Medulla oblongata (tissue), 1 donor: ENCODE measurements around the gene FAM76B.

Experiments
- DNase-seq: peaks from one replicate; pipeline ENCODE4 v3.0.0-alpha.2; 2015; ENCODE audit errors: extremely low spot score

FAM76B gene

DNA sequence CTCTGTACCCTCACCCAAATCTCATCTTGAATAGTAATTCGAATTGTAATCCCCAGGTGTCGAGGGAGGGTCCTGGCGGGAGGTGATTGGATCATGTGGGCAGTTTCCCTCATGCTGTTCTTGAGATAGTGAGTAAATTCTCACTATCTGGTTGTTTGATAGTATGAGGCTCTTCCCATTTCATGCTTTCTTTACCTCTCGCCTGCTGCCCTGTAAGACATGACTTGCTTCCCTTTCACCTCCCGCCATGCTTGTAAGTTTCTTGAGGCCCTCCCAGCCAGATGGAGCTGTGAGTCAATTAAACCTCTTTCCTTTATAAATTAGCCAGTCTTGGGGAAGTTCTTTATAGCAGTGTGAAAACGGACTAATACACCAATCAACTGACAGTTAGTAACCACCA, 60.1 kb downstream of the FAM76B start:
- no peak for DNase-seq

DNA sequence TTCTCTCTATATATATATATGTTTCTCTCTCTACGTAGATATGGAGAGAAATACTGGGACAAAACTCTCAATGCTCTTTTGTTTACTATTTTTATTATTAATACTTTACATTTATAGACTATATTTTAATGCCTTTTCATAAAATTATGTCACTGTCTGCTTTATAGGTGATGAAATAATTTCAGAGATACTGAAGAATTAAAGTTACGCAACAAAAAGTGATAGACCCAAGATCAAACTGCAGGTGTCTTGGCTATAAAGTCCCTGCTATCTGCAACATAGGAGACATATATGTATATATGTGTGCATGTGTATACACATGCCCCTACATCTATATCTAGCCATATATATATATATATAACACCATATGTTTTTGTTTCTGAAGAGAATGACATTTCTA, 60.8 kb downstream of the FAM76B start:
- DNase-seq: no peak

DNA sequence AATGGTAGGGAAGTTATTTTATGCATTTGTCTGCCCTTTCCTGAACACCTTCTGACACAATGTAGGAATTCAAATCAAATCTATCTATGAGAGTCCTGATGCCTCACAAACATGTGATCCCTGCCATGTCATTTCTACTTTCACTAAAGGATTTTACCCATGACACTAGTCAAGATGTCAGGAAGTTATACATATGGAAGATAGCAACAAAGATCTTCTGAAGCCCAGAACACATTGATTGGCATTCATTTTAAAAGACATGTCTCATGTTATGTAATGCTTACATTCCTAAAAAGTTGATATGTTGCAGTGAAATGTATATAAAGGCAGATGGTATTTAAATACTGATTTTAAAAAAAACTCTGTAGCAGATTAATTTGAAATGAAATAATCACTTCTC, 61.5 kb downstream of the FAM76B start:
- no peak for DNase-seq

DNA sequence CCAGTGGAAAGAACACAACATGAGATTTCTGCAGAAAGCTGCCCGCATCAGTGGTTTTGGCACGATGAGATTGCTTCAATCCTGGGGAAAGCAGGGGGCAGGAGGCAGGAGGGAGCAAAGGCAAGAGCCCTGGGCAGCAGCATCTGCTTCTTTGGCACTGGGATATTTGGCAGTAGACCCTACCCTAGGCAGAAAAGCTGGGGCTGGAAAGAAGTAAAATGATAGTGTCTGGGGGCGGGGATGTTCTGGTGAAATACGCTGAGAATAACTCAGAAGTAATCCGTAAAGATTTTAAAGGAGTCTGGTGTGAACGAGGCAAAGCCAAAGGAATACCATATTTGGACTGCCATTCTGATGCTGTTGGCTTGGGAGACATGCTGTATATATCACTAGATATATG, 62.0 kb downstream of the FAM76B start:
- no peak for DNase-seq

DNA sequence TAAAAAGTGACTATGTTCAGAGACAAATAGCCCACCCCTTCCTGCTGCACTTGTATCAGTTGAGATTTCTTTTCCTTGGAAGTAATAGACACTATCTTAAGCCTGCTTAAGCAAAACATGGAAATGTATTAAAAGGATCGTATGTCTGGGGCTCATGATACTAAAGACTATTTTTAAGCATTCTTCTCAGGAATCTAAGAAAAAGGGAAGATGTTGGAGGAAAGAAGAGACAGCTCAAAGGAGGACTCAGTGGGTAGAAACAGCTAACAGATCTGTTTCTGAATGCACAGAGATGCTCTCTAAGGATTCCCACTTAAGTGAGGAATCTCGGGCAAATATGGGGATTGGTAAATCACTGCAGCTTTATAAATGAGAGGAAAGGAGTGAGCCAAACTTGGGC, 62.5 kb downstream of the FAM76B start:
- no peak for DNase-seq

DNA sequence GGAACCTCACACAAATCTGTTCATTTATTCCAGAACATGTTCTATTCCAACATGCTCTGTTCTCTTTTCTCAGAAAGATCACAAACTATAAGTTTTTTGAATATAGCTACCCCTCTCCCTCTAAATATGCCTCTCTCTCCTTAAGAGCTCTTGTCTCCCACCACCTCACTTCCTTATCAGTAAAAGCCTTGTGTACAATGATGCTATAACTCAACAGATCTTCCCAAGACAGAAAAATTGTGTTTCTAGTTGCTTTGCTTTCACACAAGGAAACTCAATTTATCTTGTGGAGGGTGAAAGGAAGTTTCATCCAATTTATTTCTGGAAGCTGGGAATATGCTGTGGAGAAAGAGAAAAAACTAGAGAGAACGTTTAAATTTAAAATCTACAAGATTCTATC, 64.4 kb downstream of the FAM76B start:
- DNase-seq: no peak

DNA sequence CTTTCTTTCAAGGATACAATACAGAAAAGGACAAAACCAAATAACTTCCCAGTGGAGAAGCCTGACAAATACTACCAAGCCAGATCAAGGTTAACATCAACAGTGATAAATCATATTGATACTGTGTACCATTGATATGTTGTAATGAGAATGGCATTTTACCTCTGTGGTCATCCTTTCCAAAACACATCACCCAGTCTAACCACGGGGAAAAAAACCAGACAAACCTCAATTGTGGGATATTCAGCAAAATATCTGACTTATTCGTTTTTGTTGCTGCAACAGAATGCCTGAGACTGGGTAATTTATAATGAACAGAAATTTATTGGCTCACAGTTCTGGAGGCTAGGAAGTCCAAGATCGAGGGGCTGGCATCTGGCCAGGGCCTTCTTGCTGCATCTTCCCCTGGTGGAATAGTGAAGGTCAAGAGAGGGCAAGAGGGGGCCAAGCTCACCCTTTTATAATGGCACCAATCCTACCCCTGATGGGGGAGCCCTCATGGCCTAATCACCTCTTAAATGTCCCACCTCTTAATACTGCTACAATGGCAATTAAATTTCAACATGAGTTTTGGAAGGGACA, 66.1 kb downstream of the FAM76B start:
- no peak for DNase-seq

DNA sequence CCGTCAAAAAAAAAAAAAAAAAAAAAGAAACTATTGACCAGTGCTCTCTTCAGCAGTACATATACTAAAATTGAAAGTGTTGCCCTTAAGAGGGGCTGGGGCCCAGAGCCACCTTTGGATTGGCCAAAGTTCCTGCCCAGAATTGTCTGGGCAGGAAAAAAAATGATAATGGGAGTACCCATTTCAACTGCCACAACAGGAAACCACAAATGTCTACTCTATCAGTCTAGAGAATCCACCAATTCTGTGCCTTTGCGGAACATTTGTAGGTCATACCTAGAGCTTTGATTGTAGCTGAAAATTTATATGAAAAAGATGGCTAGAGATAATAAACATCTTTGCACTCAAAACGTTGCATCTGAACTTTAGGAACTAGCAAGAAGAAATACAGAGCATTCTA, 69.4 kb downstream of the FAM76B start:
- DNase-seq: no peak
